Measurements from ENCODE around the gene BUB1B. TPM values are rescaled to one million over a fixed set of nuclear protein-coding genes. Genes with fewer than 3 reads are reported as not detected.

BUB1B gene
- total RNA-seq, 1 donor from 2014 or later = 1.7 TPM

GRCh38 chr15:40266828-40267304, 106.0 kb downstream of the BUB1B start:
- intact Hi-C loops (cut with micrococcal nuclease) = no loop called here
- DNase-seq (no peak), ATAC-seq (peak; percentile 45)

- DNase-seq (no peak), ATAC-seq (no peak)
- intact Hi-C loops (cut with micrococcal nuclease) = loop anchor here (2.0 kb wide), 1 partner anchor 73 kb away; no protein-coding TSS in a partner anchor
Observed at GRCh38 chr15:40267670-40268069, 106.8 kb downstream of the BUB1B start.

GRCh38 chr15:40269604-40270003, 108.7 kb downstream of the BUB1B start:
- no peak for DNase-seq
- intact Hi-C loops (cut with micrococcal nuclease) = loop anchor here (2.0 kb wide), 1 partner anchor 75 kb away; no protein-coding TSS in a partner anchor

GRCh38 chr15:40270246-40270995, 109.6 kb downstream of the BUB1B start:
- no peak for DNase-seq
- ATAC-seq = no peak
- intact Hi-C loops (cut with micrococcal nuclease) = no loop called here

More at GRCh38 chr15:40269604-40270003, 108.7 kb downstream of the BUB1B start:
- no peak for ATAC-seq

Other genes with a start within 250 kb of the BUB1B start
- gene GPR176, start 240.8 kb upstream of the BUB1B start, total RNA-seq = 1.5 TPM
- gene EIF2AK4, start 227.0 kb upstream of the BUB1B start, total RNA-seq = 20.5 TPM
- gene SRP14, start 121.9 kb upstream of the BUB1B start, total RNA-seq = 235 TPM
- gene BMF, start 52.2 kb upstream of the BUB1B start, total RNA-seq = 3.2 TPM
- gene PAK6, start 78.0 kb downstream of the BUB1B start, total RNA-seq = 11.1 TPM
- gene ANKRD63, start 122.0 kb downstream of the BUB1B start, total RNA-seq = 1.0 TPM
- 7.5 TPM for gene PLCB2, start 146.9 kb downstream of the BUB1B start, total RNA-seq
- 55.8 TPM for gene INAFM2, start 162.6 kb downstream of the BUB1B start, total RNA-seq
- 169 TPM for gene CCDC9B, start 179.9 kb downstream of the BUB1B start, total RNA-seq
- not detected for gene PHGR1, start 190.0 kb downstream of the BUB1B start, total RNA-seq
- 5.2 TPM for gene DISP2, start 197.2 kb downstream of the BUB1B start, total RNA-seq
- gene KNSTRN, start 221.7 kb downstream of the BUB1B start, total RNA-seq = 10.1 TPM
- gene IVD, start 244.7 kb downstream of the BUB1B start, total RNA-seq = 97.2 TPM